ENCODE results near the gene C1orf122. TPM values are rescaled to one million over a fixed set of nuclear protein-coding genes. Genes with fewer than 3 reads are reported as not detected.
A peak's percentile ranks its signal among the peaks of the same experiment; 100 is the strongest.

C1orf122 gene
- total RNA-seq, 1 experiment from 2014 or later: 45.9 TPM

- TF ChIP-seq RELA (CRISPR knock-in tag; IDR thresholded peaks at IDR 0.05; ENCODE audit: borderline replicate concordance): no peak; the same call in 1 of the 2 replicates
- no peak for TF ChIP-seq NR3C1 (CRISPR knock-in tag; conservative IDR thresholded peaks at IDR 0.05; ENCODE audit: low read depth)
- TF ChIP-seq CREB1 (CRISPR knock-in tag; IDR thresholded peaks at IDR 0.05): peak; percentile 93; the same call in 1 of the 2 replicates
- no peak for TF ChIP-seq ZNF138 (CRISPR knock-in tag; conservative IDR thresholded peaks at IDR 0.05)
- peak; percentile 79 for TF ChIP-seq NR2C2 (CRISPR knock-in tag; IDR thresholded peaks at IDR 0.05)
- TF ChIP-seq AR (CRISPR knock-in tag; IDR thresholded peaks at IDR 0.05): no peak
- TF ChIP-seq ZNF425 (CRISPR knock-in tag; conservative IDR thresholded peaks at IDR 0.05): no peak
- peak; percentile 93 for TF ChIP-seq FOXK1 (CRISPR knock-in tag; IDR thresholded peaks at IDR 0.05)
- no peak for TF ChIP-seq STAT6 (CRISPR knock-in tag; conservative IDR thresholded peaks at IDR 0.05; ENCODE audit: low read depth)
- TF ChIP-seq ZNF512 (CRISPR knock-in tag; IDR thresholded peaks at IDR 0.05; ENCODE audit: borderline replicate concordance): 0 out of 2 replicates have a peak, but pooled peaks have one; percentile 80
- TF ChIP-seq GTF2I (CRISPR knock-in tag; conservative IDR thresholded peaks at IDR 0.05): no peak
- no peak for TF ChIP-seq ZSCAN18 (CRISPR knock-in tag; IDR thresholded peaks at IDR 0.05)
- peak; percentile 54; the same call in 1 of the 2 replicates for TF ChIP-seq ZNF317 (CRISPR knock-in tag; IDR thresholded peaks at IDR 0.05; ENCODE audit: borderline replicate concordance, low read depth)
- TF ChIP-seq TCF7 (CRISPR knock-in tag; IDR thresholded peaks at IDR 0.05; ENCODE audit: low read depth): peak; percentile 89; the same call in 1 of the 2 replicates
- peak; percentile 94 for TF ChIP-seq MYBL2 (CRISPR knock-in tag; IDR thresholded peaks at IDR 0.05)
- peak; percentile 90 for TF ChIP-seq ZBTB43 (CRISPR knock-in tag; IDR thresholded peaks at IDR 0.05)
- no peak for TF ChIP-seq GRHL2 (CRISPR knock-in tag; IDR thresholded peaks at IDR 0.05; ENCODE audit: insufficient replicate concordance, severe bottlenecking)
- TF ChIP-seq ZNF121 (CRISPR knock-in tag; IDR thresholded peaks at IDR 0.05): no peak
- peak; percentile 73; the same call in 1 of the 2 replicates for TF ChIP-seq E2F5 (CRISPR knock-in tag; IDR thresholded peaks at IDR 0.05)
- no peak for TF ChIP-seq MXD4 (CRISPR knock-in tag; IDR thresholded peaks at IDR 0.05; ENCODE audit: borderline replicate concordance)
These were observed 12.1 kb upstream of the C1orf122 start (continued) for GRCh38 chr1:37795340-37796125.

All from WTC11 (cell line).